Natural killer cell (primary cell): ENCODE data around the gene POP7. TPM values are rescaled to one million over a fixed set of nuclear protein-coding genes. Genes with fewer than 3 reads are reported as not detected.
A peak's percentile ranks its signal among the peaks of the same experiment; 100 is the strongest.

ENCODE experiments used
- ATAC-seq, 3 donors: fragments of 150-1000 bp in 2 of 3; fragments of 200-7000 bp in 1 of 3; cut with Tn5 transposase; 1 replicate in 1 of 3; 2 replicates in 2 of 3; pipeline ENCODE4 v1.10.0; 2021; ENCODE audit warnings: mild to moderate bottlenecking in 2 of 3, moderate library complexity in 2 of 3
- DNase-seq, 2 donors: peaks; one replicate each; pipeline versions ENCODE4 v3.0.0 to v3.0.0-alpha.2; 2013 to 2021; ENCODE audit warnings: mixed read lengths in 1 of 2
- H3K27ac ChIP-seq: one replicate; pipeline ENCODE4 v1.5.1; 2013; ENCODE audit warnings: mild to moderate bottlenecking, low read length
- H3K27me3 ChIP-seq: one replicate; pipeline ENCODE4 v1.6.1; 2013; ENCODE audit warnings: low read length; ENCODE audit not compliant: control insufficient read depth, insufficient read depth
- H3K36me3 ChIP-seq: one replicate; pipeline ENCODE4 v1.6.1; 2013; ENCODE audit warnings: low read length; ENCODE audit not compliant: control insufficient read depth, insufficient read depth
- H3K4me1 ChIP-seq: one replicate; pipeline ENCODE4 v1.6.1; 2013; ENCODE audit warnings: low read length; ENCODE audit not compliant: control insufficient read depth, insufficient read depth
- H3K4me3 ChIP-seq: one replicate; pipeline ENCODE4 v1.5.1; 2013; ENCODE audit warnings: low read length
- H3K9me3 ChIP-seq: one replicate; pipeline ENCODE4 v1.6.1; 2013; ENCODE audit warnings: low read length; ENCODE audit not compliant: control insufficient read depth, insufficient read depth
- H3K27ac Mint-ChIP-seq, 2 donors: one replicate each; pipeline ENCODE4 v1.8.0; 2022; ENCODE audit warnings: mild to moderate bottlenecking in 2 of 2, mixed read lengths in 2 of 2, moderate library complexity in 1 of 2
- H3K27me3 Mint-ChIP-seq, 2 donors: one replicate each; pipeline ENCODE4 v1.8.0; 2022; ENCODE audit warnings: low read depth in 2 of 2, mixed read lengths in 2 of 2
- H3K36me3 Mint-ChIP-seq: one replicate; pipeline ENCODE4 v1.8.0; 2022; ENCODE audit warnings: mixed read lengths
- H3K4me1 Mint-ChIP-seq, 2 donors: one replicate each; pipeline ENCODE4 v1.8.0; 2022; ENCODE audit warnings: mixed read lengths in 2 of 2
- H3K4me3 Mint-ChIP-seq: one replicate; pipeline ENCODE4 v1.8.0; 2022; ENCODE audit warnings: mild to moderate bottlenecking, moderate library complexity, mixed read lengths
- H3K9me3 Mint-ChIP-seq, 2 donors: one replicate each; pipeline ENCODE4 v1.8.0; 2022; ENCODE audit warnings: mixed read lengths in 2 of 2
- WGBS: methylation state at CpG from one replicate; pipeline ENCODE4 v1.1.7; 2013; ENCODE audit warnings: missing lambda C conversion rate; ENCODE audit not compliant: insufficient coverage; 5-methylcytosine and 5-hydroxymethylcytosine counted together
- intact Hi-C: fragments of 100-400 bp; cut with micrococcal nuclease; formaldehyde crosslinking; loops from one replicate; pipeline ENCODE4 v1.14.2; 2022
- total RNA-seq, 4 donors: library from RNA; stranded (reverse); fragments of 120-200 nt in 1 of 4; gene quantifications; one replicate each; pipeline versions ENCODE4 v1.2.3 to v1.2.4, GENCODE V29; 2013 to 2022
- TF ChIP-seq, protein P1 (sequence below): fragments of 200-600 bp; IDR thresholded peaks from one replicate; pipeline ENCODE4 v1.8.0; 2022; ENCODE audit warnings: antibody characterized with exemption

Gene POP7
- total RNA-seq, 3 donors from 2014 or later (not counting 1 experiment from before 2014, with no cell fraction given), result 17.6 to 22.1 (median 17.6) TPM

GRCh38 chr7:100687751-100688300, 18.1 kb upstream of the POP7 start:
- no peaks in the 10 kb centered on the region for H3K36me3 Mint-ChIP-seq
- peaks cover 31% of the 10 kb centered on the region for H3K4me1 ChIP-seq
- H3K27me3 ChIP-seq, result no peaks in the 10 kb centered on the region
- TF ChIP-seq, protein P1, sequence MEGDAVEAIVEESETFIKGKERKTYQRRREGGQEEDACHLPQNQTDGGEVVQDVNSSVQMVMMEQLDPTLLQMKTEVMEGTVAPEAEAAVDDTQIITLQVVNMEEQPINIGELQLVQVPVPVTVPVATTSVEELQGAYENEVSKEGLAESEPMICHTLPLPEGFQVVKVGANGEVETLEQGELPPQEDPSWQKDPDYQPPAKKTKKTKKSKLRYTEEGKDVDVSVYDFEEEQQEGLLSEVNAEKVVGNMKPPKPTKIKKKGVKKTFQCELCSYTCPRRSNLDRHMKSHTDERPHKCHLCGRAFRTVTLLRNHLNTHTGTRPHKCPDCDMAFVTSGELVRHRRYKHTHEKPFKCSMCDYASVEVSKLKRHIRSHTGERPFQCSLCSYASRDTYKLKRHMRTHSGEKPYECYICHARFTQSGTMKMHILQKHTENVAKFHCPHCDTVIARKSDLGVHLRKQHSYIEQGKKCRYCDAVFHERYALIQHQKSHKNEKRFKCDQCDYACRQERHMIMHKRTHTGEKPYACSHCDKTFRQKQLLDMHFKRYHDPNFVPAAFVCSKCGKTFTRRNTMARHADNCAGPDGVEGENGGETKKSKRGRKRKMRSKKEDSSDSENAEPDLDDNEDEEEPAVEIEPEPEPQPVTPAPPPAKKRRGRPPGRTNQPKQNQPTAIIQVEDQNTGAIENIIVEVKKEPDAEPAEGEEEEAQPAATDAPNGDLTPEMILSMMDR, result no peak
- no peak overlapping the region for H3K4me3 ChIP-seq
- intact Hi-C loops, result no loop called here
- H3K9me3 Mint-ChIP-seq, result no peaks in the 10 kb centered on the region
- no peaks in the 10 kb centered on the region for H3K9me3 ChIP-seq
- peaks cover 19 to 29% of the 10 kb centered on the region in 2 donors for H3K4me1 Mint-ChIP-seq
- H3K27ac ChIP-seq, result no peak overlapping the region
- DNase-seq (no peak), ATAC-seq (no peak)
- no peak overlapping the region for H3K27ac Mint-ChIP-seq
- H3K36me3 ChIP-seq, result peaks cover 53% of the 10 kb centered on the region
- no peaks in the 10 kb centered on the region for H3K27me3 Mint-ChIP-seq
- 88% methylated on average over 25 of the region's 25 CpGs for WGBS
- no peak overlapping the region for H3K4me3 Mint-ChIP-seq

DNA sequence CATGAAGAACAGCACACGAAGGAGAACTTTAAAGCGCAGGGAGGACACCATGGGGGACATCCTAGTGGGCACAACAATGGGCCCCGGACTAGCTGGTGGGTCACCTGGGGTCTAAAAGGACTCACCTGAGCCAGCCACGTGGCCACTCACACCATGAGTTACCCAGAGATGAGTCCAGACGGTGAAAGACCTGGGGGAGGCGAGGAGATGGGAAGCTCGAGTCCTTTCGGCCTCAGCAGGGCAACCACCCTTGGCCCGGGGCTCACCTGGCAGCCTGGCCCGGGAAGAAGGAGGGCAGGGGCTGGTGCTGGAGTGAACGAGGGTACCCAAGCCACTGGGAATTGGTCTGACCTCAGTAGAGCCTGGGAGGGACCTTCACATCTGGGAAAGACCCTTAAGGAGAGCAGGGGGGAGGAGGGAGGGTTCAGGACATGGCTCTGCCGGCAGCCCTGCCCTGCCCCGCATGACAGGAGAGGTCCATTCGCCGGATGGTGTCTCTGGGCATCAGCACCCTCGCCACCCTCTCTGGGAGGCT, 17.5 kb upstream of the POP7 start:
- no peak for ATAC-seq
- H3K9me3 Mint-ChIP-seq, result no peaks in the 10 kb centered on the region
- no peak overlapping the region for H3K4me3 Mint-ChIP-seq
- no peaks in the 10 kb centered on the region for H3K27me3 Mint-ChIP-seq
- DNase-seq, result no peak
- no peaks in the 10 kb centered on the region for H3K9me3 ChIP-seq
- H3K36me3 ChIP-seq, result peaks cover 49% of the 10 kb centered on the region
- intact Hi-C loops, result no loop called here
- 95% methylated on average over 16 of the region's 16 CpGs for WGBS
- H3K4me3 ChIP-seq, result no peak overlapping the region
- peaks cover 25 to 34% of the 10 kb centered on the region in 2 donors for H3K4me1 Mint-ChIP-seq
- TF ChIP-seq, protein P1, result no peak
- no peak overlapping the region for H3K27ac ChIP-seq
- no peaks in the 10 kb centered on the region for H3K36me3 Mint-ChIP-seq
- H3K27me3 ChIP-seq, result no peaks in the 10 kb centered on the region
- H3K4me1 ChIP-seq, result peaks cover 37% of the 10 kb centered on the region
- no peak overlapping the region for H3K27ac Mint-ChIP-seq

- no peak overlapping the region for H3K27ac ChIP-seq
- no peak overlapping the region for H3K4me3 Mint-ChIP-seq
- H3K36me3 ChIP-seq, result peaks cover 40% of the 10 kb centered on the region
- TF ChIP-seq, protein P1, result no peak
- no peaks in the 10 kb centered on the region for H3K27me3 Mint-ChIP-seq
- no peaks in the 10 kb centered on the region for H3K9me3 ChIP-seq
- no peak overlapping the region for H3K4me3 ChIP-seq
- ATAC-seq, result no peak
- 85% methylated on average over 16 of the region's 18 CpGs for WGBS
- H3K27me3 ChIP-seq, result no peaks in the 10 kb centered on the region
- no peak for DNase-seq
- intact Hi-C loops, result loop anchor here (5.0 to 10.0 kb wide), 3 partner anchors 57 to 215 kb away; partner anchors contain the start of genes PCOLCE and TSC22D4
- peaks cover 38% of the 10 kb centered on the region for H3K4me1 ChIP-seq
- peaks cover 25 to 35% of the 10 kb centered on the region in 2 donors for H3K4me1 Mint-ChIP-seq
- H3K36me3 Mint-ChIP-seq, result no peaks in the 10 kb centered on the region
- H3K27ac Mint-ChIP-seq, result peak overlapping the region in 1 of 2 donors; percentile 71
- H3K9me3 Mint-ChIP-seq, result no peaks in the 10 kb centered on the region
Measured at GRCh38 chr7:100689230-100690135, 16.4 kb upstream of the POP7 start.
